H1 (cell line): ENCODE results near the gene CFDP1. TPM values are rescaled to one million over a fixed set of nuclear protein-coding genes. Genes with fewer than 3 reads are reported as not detected.

Experiments
- SUZ12 ChIP-seq: fragments of 200-600 bp; sonication (generic); IDR thresholded peaks from 2 replicates; pipeline ENCODE4 v1.6.1; 2012; ENCODE audit warnings: mild to moderate bottlenecking, inconsistent platforms, low read length, moderate library complexity, mixed read lengths
- TEAD4 ChIP-seq: IDR thresholded peaks from 2 replicates; pipeline ENCODE4 v1.6.1; 2012; ENCODE audit warnings: low read depth, low read length, inconsistent platforms, mixed read lengths
- polyA plus RNA-seq, 7 experiments: library from polyadenylated mRNA; depleted of rRNA in 3 of 7; stranded (reverse) in 5 of 7; unstranded in 2 of 7; fragments of >200 nt in 5 of 7; fragments of 200-250 nt in 2 of 7; gene quantifications; 1 replicate in 5 of 7; 2 replicates in 1 of 7; 4 replicates in 1 of 7; pipeline versions ENCODE4 v1.2.1 to v1.2.3, GENCODE V29; 2011 to 2013; ENCODE audit warnings: missing spikeins in 2 of 7, mixed read lengths in 2 of 7
- total RNA-seq: library from RNA; stranded (reverse); fragmentation: NEBNext Ultra II Directional; extraction: Animal tissue kit (Norgen Biotek cat#: 25700); gene quantifications from 2 replicates; pipeline ENCODE4 v1.2.1, GENCODE V29; 2021

CFDP1 gene
- total and polyA plus RNA-seq, 2 of the 8 experiments (the other 6 are each of a cell fraction or from before 2014, with no cell fraction given) = 25.5 to 77.3 TPM

DNA sequence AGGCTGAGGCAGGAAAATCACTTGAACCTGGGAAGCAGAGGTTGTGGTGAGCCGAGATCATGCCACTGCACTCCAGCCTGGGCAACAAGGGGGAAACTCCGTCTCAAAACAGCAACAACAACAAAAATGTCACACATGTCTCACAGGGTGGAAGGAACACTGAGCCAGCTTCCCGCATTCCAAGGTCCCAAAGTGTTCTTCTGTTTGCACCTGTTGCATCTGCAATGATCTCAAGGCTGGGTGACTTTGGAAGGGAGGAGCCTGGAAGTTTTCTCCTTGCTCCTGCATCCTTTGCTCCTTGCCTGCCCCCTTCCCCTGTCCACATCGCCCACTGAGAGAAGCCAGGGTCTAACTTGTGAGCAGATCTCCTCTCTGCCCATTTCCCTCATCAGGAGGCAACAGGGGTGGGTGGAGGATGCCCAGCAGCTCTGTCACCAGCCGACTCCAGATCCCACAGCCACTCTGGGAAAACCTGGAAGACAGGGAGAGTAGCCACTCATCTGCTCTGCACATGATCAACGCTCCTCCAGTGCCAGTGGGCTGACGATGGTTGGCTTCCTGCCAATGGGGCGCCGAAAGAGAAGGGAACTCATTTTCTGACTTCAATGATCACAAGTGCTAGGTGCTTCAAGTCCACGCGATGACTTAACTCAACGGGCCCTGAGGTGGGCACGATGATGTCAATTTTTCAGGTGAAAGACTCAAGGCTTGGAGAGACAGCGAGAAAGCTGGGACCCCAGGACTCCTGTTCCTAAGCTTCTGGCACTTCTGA, 49.3 kb upstream of the CFDP1 start (continued):
- TF ChIP-seq SUZ12 (no peak), TEAD4 (no peak)
